CD4-positive, CD25-positive, alpha-beta regulatory T cell (primary cell): ENCODE measurements around the gene SLC6A9. TPM values are rescaled to one million over a fixed set of nuclear protein-coding genes. Genes with fewer than 3 reads are reported as not detected.

ENCODE experiments used
- ATAC-seq, 2 donors: fragments of 150-1000 bp; cut with Tn5 transposase; one replicate each; pipeline ENCODE4 v1.10.0; 2021; ENCODE audit warnings: low read depth in 2 of 2, moderate number of reproducible peaks in 2 of 2, moderate library complexity in 1 of 2
- DNase-seq, 3 donors: peaks; one replicate each; pipeline versions ENCODE4 v3.0.0 to v3.0.0-alpha.2; 2012 to 2022; ENCODE audit warnings: mixed read lengths in 1 of 3
- H3K27ac ChIP-seq: one replicate; pipeline ENCODE4 v1.7.0; 2013; ENCODE audit warnings: mild to moderate bottlenecking, low read length; ENCODE audit not compliant: insufficient read depth, poor library complexity, severe bottlenecking
- H3K27me3 ChIP-seq: one replicate; pipeline ENCODE4 v1.7.0; 2013; ENCODE audit warnings: low read length; ENCODE audit not compliant: control insufficient read depth, insufficient read depth
- H3K36me3 ChIP-seq: one replicate; pipeline ENCODE4 v1.7.0; 2013; ENCODE audit warnings: mild to moderate bottlenecking, low read length, moderate library complexity; ENCODE audit not compliant: control insufficient read depth, insufficient read depth
- H3K4me1 ChIP-seq: 2 replicates; pipeline ENCODE4 v1.7.0; 2013; ENCODE audit warnings: mild to moderate bottlenecking, low read length; ENCODE audit not compliant: insufficient read depth, control insufficient read depth, poor library complexity, severe bottlenecking
- H3K4me3 ChIP-seq: one replicate; pipeline ENCODE4 v1.7.0; 2013; ENCODE audit warnings: low read depth, mild to moderate bottlenecking, low read length, moderate library complexity
- H3K9me3 ChIP-seq, 2 experiments: 1 replicate in 1 of 2; 2 replicates in 1 of 2; pipeline ENCODE4 v1.7.0; 2013; ENCODE audit warnings: low read length in 2 of 2, mild to moderate bottlenecking in 1 of 2, moderate library complexity in 1 of 2; ENCODE audit not compliant: control insufficient read depth in 2 of 2
- H3K27ac Mint-ChIP-seq, 3 donors: one replicate each; pipeline ENCODE4 v1.8.0; 2020 to 2022; ENCODE audit warnings: mild to moderate bottlenecking in 3 of 3, mixed read lengths in 3 of 3, moderate library complexity in 2 of 3
- H3K27me3 Mint-ChIP-seq: one replicate; pipeline ENCODE4 v1.8.0; 2022; ENCODE audit warnings: mild to moderate bottlenecking, mixed read lengths
- H3K36me3 Mint-ChIP-seq: one replicate; pipeline ENCODE4 v1.8.0; 2020; ENCODE audit warnings: mixed read lengths
- H3K4me1 Mint-ChIP-seq, 4 donors: one replicate each; pipeline ENCODE4 v1.8.0; 2020 to 2022; ENCODE audit warnings: mixed read lengths in 4 of 4, mild to moderate bottlenecking in 1 of 4
- H3K4me3 Mint-ChIP-seq, 4 donors: one replicate each; pipeline ENCODE4 v1.8.0; 2020 to 2022; ENCODE audit warnings: mild to moderate bottlenecking in 4 of 4, mixed read lengths in 4 of 4, moderate library complexity in 3 of 4
- H3K9me3 Mint-ChIP-seq, 7 donors: one replicate each; pipeline ENCODE4 v1.8.0; 2020 to 2022; ENCODE audit warnings: mixed read lengths in 7 of 7, mild to moderate bottlenecking in 3 of 7, moderate library complexity in 2 of 7
- polyA plus RNA-seq, 4 donors: library from polyadenylated mRNA; unstranded; fragments of 300-500 nt; fragmentation: Illumina TruSeq; gene quantifications; one replicate each; pipeline ENCODE4 v1.2.3, GENCODE V29; 2021
- total RNA-seq: library from RNA; stranded (reverse); gene quantifications from one replicate; pipeline ENCODE4 v1.2.3, GENCODE V29; 2022

SLC6A9 gene
- total and polyA plus RNA-seq, 5 donors from 2014 or later: 0.07 to 0.20 TPM; not detected in 3

DNA sequence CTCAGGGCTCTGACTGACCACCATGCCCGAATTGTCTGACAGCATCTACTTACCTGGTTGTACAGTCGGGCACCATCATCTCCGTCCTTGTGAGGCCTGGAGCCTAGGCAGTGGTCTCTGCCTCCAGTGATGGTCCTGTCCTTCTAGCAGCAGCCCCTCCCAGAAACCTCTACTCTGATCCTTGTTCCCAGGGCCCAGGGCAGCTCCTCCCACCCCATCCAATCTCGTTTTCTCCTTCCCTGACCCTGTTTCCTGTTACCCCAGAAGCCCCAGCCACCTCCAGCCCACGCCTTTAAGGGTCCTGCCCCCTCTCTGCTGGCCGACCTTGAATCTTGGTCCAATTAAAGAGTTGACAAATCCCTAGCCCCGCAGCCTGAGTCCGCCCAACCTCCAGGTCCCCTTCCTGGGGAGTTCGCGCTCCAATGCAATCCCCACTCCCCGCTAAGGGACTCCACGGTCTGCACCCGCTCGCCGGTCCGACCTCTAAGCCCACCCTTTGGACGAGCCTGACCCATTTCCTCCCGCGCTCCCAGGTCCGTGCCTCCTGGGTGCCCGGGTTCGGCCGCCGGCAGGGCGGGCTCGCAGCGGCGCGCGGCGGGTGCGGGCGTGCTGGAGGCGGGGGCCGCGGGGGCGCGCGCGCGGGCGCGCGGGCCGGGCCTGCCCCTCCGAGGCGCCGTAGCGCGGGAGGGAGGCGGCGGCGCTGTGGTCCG lies 52.6 kb downstream of the SLC6A9 start, which contains the start of gene B4GALT2:
Gene B4GALT2, plus strand, starts transcription at position 660 of the 710 bp plus-strand sequence. CDS start 1,951 bp downstream, outside the sequence.
- H3K27ac Mint-ChIP-seq: peak within 1 kb of the TSS; percentile 67 to 77 (median 76)
- H3K4me3 Mint-ChIP-seq: peak within 1 kb of the TSS; percentile 90 to 93 (median 90)
- H3K9me3 Mint-ChIP-seq: peaks cover 0 to 1% (median 0%) of the 10 kb centered on the region in 7 donors
- Histone ChIP-seq H3K27me3 (no peaks in the 10 kb centered on the region), H3K9me3 (no peaks in the 10 kb centered on the region), H3K4me3 (peak within 1 kb of the TSS; percentile 37), H3K36me3 (peaks cover 20% of the 10 kb centered on the region), H3K27ac (no peak within 1 kb of the TSS), H3K4me1 (peaks cover 42% of the 10 kb centered on the region)
- DNase-seq (peak in 1 of 3 donors; percentile 20), ATAC-seq (no peak)
- H3K4me1 Mint-ChIP-seq: peaks cover 7 to 62% (median 31%) of the 10 kb centered on the region in 4 donors
- H3K27me3 Mint-ChIP-seq: no peaks in the 10 kb centered on the region
- peaks cover 18% of the 10 kb centered on the region for H3K36me3 Mint-ChIP-seq

DNA sequence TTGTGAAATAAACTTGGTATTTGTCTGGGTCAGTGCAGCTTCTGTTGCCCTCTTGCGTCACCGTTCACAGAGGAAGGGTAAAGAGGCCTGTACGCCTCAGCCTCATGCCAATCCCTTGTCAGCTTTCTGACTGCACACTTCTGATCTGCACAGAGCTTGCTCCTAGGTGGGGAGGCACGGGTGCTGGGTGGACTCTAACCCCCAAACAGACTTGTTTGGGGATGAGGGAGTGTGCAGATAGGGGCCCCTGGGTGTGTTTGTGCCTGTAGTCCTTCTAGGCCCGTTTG lies 53.1 kb downstream of the SLC6A9 start:
- ATAC-seq: no peak
- Mint-ChIP-seq H3K27me3 (no peaks in the 10 kb centered on the region), H3K4me3 (peak overlapping the region; percentile 89 to 93 (median 90)), H3K27ac (peak overlapping the region in 1 of 3 donors; percentile 76), H3K9me3 (peaks cover 0 to 1% (median 0%) of the 10 kb centered on the region in 7 donors), H3K4me1 (peaks cover 7 to 63% (median 34%) of the 10 kb centered on the region in 4 donors), H3K36me3 (peaks cover 18% of the 10 kb centered on the region)
- peaks cover 42% of the 10 kb centered on the region for H3K4me1 ChIP-seq
- H3K27me3 ChIP-seq: no peaks in the 10 kb centered on the region
- peaks cover 20% of the 10 kb centered on the region for H3K36me3 ChIP-seq
- no peak overlapping the region for H3K4me3 ChIP-seq
- no peak for DNase-seq
- H3K27ac ChIP-seq: no peak overlapping the region
- no peaks in the 10 kb centered on the region for H3K9me3 ChIP-seq

DNA sequence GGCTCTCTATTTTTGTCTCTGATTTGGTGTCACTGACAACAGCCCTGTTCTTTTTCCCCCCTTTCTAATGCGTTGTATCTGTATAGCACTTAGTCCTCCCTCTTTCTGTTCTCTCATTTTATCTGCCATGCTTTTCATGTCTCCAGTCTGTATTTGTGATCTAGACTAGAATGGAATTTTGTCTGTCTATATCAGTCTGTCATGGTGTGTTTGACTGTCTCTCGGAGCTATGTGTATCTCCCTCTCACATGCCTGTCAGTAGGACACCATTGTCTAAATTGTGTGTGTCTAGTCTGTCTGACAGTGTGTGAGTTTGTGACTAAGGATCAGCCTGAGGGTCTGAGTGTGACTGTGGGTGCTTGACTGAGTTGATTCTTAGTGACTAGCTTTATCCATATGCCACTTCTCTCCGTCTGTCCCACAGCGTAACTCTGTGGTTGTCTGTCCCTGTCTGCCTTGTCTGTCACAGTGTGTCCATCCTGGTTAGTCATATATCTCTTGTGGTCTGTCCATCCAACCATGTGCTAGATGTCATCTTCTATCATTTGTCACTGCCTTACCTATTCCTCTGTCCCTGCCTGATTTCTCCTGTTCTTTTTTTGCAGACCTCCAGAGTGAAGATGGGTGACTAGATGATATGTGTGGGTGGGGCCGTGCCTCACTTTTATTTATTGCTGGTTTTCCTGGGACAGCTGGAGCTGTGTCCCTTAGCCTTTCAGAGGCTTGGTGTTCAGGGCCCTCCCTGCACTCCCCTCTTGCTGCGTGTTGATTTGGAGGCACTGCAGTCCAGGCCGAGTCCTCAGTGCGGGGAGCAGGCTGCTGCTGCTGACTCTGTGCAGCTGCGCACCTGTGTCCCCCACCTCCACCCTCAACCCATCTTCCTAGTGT lies 53.6 kb downstream of the SLC6A9 start:
- Mint-ChIP-seq H3K9me3 (peaks cover 0 to 1% (median 0%) of the 10 kb centered on the region in 7 donors), H3K27ac (peak overlapping the region; percentile 13 to 76 (median 54)), H3K36me3 (peaks cover 18% of the 10 kb centered on the region), H3K4me3 (peak overlapping the region; percentile 60 to 93 (median 92)), H3K4me1 (peaks cover 7 to 58% (median 34%) of the 10 kb centered on the region in 4 donors), H3K27me3 (no peaks in the 10 kb centered on the region)
- H3K27ac ChIP-seq: no peak overlapping the region
- ATAC-seq (no peak), DNase-seq (no peak)
- H3K4me1 ChIP-seq: peaks cover 42% of the 10 kb centered on the region
- H3K27me3 ChIP-seq: no peaks in the 10 kb centered on the region
- peak overlapping the region; percentile 14 for H3K4me3 ChIP-seq
- peaks cover 20% of the 10 kb centered on the region for H3K36me3 ChIP-seq
- H3K9me3 ChIP-seq: no peaks in the 10 kb centered on the region

DNA sequence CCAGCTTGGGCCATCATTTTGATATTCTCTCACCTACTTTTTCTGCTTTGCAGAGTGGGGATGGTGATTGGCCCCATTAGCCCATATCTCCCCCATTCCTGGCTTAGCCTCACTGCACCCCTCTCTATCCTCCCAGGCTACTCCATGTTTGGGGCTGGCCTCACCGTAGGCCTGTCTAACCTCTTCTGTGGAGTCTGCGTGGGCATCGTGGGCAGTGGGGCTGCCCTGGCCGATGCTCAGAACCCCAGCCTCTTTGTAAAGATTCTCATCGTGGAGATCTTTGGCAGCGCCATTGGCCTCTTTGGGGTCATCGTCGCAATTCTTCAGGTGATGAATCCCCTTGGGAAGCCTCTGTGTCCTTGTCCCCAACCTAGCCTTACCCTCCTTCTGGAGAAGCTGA lies 54.4 kb downstream of the SLC6A9 start:
- Mint-ChIP-seq H3K36me3 (peaks cover 18% of the 10 kb centered on the region), H3K4me1 (peaks cover 7 to 58% (median 34%) of the 10 kb centered on the region in 4 donors), H3K27me3 (no peaks in the 10 kb centered on the region), H3K9me3 (peaks cover 0 to 1% (median 0%) of the 10 kb centered on the region in 7 donors), H3K4me3 (peak overlapping the region; percentile 91 to 96 (median 92)), H3K27ac (peak overlapping the region in 1 of 3 donors; percentile 54)
- H3K9me3 ChIP-seq: no peaks in the 10 kb centered on the region
- no peak for DNase-seq
- peak overlapping the region; percentile 2 for H3K27ac ChIP-seq
- no peak overlapping the region for H3K4me3 ChIP-seq
- H3K36me3 ChIP-seq: peaks cover 23% of the 10 kb centered on the region
- no peaks in the 10 kb centered on the region for H3K27me3 ChIP-seq
- H3K4me1 ChIP-seq: peaks cover 42% of the 10 kb centered on the region
- no peak for ATAC-seq

DNA sequence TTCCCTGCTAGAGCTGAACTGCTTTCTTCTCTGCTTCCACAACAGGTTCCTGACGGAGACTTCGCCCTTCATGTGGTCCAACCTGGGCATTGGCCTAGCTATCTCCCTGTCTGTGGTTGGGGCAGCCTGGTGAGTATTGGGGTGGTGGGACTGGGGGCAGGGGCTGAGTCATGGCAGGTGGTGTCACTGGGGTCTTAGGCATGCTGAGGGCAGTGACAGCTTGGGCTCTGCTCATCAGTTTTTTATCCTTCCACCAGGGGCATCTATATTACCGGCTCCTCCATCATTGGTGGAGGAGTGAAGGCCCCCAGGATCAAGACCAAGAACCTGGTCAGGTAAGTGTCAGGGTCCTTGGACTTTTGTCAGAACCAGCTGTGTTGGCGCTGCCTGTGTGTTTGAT lies 55.2 kb downstream of the SLC6A9 start:
- H3K9me3 ChIP-seq: no peaks in the 10 kb centered on the region
- DNase-seq (no peak), ATAC-seq (no peak)
- H3K4me1 ChIP-seq: peaks cover 42% of the 10 kb centered on the region
- H3K36me3 ChIP-seq: peaks cover 23% of the 10 kb centered on the region
- Mint-ChIP-seq H3K36me3 (peaks cover 18% of the 10 kb centered on the region), H3K9me3 (peaks cover 0 to 1% (median 0%) of the 10 kb centered on the region in 7 donors), H3K4me1 (peaks cover 7 to 61% (median 34%) of the 10 kb centered on the region in 4 donors), H3K27me3 (no peaks in the 10 kb centered on the region), H3K27ac (peak overlapping the region in 2 of 3 donors; percentile 83 to 84), H3K4me3 (peak overlapping the region; percentile 91 to 96 (median 92))
- peak overlapping the region; percentile 78 for H3K4me3 ChIP-seq
- no peaks in the 10 kb centered on the region for H3K27me3 ChIP-seq
- H3K27ac ChIP-seq: no peak overlapping the region

DNA sequence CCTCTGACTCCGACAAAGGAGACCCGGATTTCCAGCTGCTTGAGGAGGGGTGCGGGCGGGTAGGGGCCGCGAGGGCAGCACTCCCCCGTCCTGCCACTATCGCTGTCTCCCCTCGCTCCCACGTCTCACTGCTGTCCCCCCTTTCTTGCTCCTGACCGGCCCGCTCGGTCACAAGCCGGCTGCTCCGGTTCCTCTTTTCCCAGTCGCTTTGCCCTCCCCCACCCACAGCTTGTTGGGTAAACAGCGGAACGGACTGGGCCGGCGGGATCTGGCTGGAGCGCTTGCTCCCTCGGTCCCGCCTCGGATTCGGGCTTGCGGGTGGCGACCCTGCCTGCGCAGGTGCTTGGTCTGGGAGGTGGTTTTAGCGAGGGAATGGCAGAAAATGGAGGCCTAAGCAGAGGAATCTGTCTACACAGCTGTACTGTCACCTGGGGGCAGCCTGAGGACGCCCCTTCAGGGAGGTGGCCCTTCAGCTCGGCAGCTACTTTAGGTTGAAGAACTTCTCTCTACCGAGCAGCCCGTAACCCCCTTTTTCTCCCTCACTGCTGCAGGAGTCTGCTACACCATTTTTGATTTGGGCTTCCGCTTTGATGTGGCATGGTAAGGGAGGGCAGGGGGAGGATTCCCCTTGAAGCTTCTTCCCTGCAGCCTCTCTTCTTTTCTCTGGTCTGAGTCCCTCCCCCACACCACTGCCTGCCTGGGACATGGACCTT lies 55.9 kb downstream of the SLC6A9 start:
- Histone ChIP-seq H3K27ac (peak overlapping the region; percentile 81), H3K9me3 (no peaks in the 10 kb centered on the region), H3K27me3 (no peaks in the 10 kb centered on the region), H3K36me3 (peaks cover 23% of the 10 kb centered on the region), H3K4me1 (peaks cover 49% of the 10 kb centered on the region), H3K4me3 (peak overlapping the region; percentile 78)
- DNase-seq (peak; percentile 29 to 61 (median 52)), ATAC-seq (peak in 1 of 2 donors; percentile 1)
- H3K36me3 Mint-ChIP-seq: peaks cover 18% of the 10 kb centered on the region
- peaks cover 7 to 64% (median 30%) of the 10 kb centered on the region in 4 donors for H3K4me1 Mint-ChIP-seq
- peak overlapping the region; percentile 83 to 98 (median 84) for H3K27ac Mint-ChIP-seq
- H3K9me3 Mint-ChIP-seq: peaks cover 0 to 1% (median 0%) of the 10 kb centered on the region in 7 donors
- no peaks in the 10 kb centered on the region for H3K27me3 Mint-ChIP-seq
- peak overlapping the region; percentile 91 to 96 (median 92) for H3K4me3 Mint-ChIP-seq
